Measurements from ENCODE around the gene FKBP8. TPM values are rescaled to one million over a fixed set of nuclear protein-coding genes. Genes with fewer than 3 reads are reported as not detected.

Gene FKBP8
- total RNA-seq, 1 donor from 2014 or later, result 86.4 TPM

DNA sequence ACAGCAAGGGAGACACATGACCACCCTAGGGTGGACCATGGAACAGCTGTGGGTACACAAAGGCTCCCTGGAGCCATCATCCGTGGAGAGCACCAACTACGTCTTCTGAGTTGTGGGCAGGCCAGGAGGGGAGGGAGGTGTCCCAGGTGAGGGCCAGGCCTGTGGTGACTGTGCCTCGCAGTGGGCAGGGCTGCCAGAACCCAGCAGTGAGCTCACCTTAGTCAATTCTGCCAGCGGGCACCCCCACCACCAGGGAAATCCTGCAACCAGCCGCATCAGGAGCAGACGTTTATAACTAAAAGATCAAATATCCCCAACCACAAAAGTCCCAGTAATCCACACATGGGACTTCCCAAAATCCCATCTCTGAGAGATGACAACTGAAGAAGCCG lies 41.1 kb downstream of the FKBP8 start:
- DNase-seq, result no peak

DNA sequence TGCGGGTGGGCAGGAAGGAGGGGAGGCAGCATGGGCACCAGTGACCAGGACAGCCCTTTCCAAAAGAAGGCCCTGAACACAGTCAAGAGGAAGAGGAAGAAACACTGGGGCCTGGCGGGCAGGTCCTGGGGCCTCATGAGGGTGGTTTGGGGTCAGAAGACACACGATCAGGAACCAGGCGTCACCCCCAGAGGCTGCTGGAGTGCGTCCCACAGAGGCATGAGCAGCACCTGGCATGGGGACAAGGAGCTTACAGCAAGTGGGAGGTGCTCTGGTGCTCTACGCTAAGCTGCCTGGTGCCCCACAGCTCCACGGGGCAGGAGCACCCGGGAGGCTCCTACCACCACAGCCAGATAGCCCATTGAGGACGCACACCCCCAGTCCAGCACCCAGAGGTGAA lies 41.5 kb downstream of the FKBP8 start:
- no peak for DNase-seq

DNA sequence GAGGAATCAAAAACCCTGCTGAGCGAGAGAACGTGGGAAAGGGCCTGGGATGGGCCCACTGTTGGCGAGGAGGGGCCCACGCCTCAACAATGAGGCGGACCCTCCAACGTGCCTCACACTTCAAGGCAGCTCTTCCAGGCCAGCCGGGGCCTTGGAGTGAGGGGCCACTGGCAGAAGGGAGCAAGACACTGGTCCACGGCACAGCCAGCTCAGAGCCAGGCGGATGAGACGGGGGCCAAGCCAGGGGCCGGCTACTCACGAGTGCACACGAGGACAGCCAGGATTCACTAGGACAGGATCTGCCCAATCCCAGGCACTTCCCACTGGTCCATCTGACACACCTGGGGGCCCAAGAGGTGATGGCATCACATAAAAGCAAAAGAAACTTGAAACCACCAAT lies 42.0 kb downstream of the FKBP8 start:
- no peak for DNase-seq

DNA sequence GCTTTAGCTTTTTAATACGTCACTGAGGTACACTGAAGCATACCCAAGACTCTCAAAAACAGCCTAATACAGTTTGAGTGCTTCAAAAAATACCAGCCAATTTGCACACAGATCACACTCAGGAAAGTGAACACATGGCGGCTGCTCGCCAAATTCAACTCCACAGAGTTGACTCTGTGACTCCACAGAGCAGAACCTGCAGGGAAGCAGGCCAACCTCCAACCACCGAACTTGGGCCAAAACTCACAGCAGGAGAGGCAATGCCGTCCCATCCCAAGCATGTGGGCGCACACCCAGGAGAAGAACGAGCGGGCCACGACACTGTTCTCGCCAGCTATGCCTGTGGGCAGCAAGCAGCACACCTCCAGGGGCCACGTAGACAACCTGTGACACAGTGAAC lies 42.6 kb downstream of the FKBP8 start:
- DNase-seq, result no peak

DNA sequence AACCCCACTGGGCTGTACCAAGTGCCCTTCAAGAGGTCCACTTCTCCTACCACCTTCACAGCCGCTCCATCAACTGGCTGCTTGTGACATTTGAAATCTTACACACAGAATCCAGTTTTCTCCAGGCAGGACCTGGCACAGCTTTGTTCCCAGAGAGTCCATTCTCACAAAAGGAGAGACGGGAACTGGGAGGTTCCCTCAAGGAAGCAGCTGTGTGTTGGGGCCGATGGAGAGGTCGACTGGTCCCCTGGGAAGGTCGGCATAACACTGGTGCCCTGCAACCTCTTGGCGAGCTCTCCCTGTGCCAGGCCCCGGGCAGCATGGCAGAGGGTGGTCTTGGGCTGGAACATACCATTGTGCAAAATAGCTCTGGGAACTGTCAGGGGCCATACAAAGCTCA lies 43.0 kb downstream of the FKBP8 start:
- DNase-seq, result no peak

DNA sequence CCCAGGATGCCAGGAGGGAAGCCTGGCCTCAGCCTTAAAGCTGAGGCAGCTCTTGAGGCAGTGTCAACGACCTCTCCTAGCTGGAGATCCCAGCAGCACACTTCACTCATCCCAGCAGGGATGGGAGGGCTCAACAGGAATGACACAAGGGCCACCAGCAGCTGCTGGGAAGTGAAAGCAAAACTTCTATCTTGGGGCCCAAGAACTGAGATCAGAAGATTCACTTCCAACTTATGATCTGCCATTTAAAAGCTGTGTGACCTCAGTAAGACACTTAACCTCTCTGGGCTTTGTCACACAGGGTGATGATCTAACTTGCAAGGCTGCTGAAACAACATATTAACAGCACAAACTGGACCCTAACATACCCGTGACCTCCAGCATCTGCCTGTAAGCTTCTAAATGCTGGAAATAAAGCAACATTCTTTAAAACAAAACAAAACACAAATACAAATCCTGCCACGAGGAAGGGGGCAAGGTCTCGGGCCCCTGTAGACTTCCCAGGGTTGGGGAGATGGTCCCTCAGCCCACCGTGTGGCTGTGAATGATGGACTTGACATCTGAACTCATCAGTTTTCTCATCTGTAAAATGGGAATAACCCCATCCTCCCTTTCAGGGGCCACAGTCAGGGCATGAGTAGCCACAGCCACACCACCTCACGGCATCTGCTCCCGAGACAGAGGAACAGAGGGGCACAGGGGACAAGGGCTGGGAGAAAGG lies 44.2 kb downstream of the FKBP8 start:
- no peak for DNase-seq

DNA sequence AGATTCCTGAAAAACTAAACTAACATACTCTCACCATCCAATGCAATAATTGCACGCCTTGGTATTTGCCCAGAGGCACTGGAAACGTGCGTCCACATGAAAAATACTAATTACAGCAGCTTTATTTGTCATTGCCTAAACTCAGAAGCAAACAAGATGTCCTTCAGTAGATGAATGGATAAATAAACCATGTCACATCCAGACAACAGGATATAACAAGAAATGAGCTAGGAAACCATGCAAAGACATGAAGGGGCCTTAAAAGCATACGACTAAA lies 46.5 kb downstream of the FKBP8 start:
- DNase-seq, result no peak

DNA sequence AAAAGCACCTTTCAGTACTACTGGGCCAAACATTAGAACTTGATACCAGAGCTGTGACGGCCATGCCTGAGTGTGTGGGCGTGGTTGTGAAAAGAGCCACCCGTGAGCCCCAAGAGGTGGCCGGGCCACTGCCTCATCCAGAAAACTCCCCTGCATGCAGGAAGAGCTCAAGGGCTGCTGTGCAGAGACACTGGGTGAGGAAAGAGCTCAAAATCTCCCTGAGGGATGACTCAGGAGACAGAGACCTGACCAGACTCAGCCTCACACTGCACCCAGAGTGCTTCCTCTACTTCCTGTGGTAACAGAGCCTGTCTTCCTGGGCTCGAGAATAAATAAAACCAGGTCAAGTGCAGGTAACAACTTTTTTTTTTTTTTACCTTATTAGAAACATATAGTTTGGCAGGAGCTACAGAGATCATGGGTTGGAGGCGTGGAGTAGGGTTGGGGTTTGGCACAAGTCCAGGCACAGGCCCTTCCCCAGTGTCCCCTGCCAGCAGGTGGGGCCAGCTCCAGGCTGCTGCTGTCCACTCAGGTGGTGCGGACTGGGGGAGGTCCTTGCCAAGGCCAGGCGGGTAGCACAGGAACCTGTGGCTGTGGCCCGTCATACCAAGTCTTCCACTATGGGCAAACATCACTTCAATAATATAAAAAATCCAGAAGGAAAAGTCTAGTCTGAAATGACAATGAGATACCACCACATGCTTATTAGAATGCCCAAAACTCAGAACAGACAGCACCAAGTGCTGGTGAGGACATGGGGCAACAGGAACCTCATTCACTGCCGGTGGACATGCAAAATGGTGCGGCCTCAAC lies 47.0 kb downstream of the FKBP8 start:
- no peak for DNase-seq

DNA sequence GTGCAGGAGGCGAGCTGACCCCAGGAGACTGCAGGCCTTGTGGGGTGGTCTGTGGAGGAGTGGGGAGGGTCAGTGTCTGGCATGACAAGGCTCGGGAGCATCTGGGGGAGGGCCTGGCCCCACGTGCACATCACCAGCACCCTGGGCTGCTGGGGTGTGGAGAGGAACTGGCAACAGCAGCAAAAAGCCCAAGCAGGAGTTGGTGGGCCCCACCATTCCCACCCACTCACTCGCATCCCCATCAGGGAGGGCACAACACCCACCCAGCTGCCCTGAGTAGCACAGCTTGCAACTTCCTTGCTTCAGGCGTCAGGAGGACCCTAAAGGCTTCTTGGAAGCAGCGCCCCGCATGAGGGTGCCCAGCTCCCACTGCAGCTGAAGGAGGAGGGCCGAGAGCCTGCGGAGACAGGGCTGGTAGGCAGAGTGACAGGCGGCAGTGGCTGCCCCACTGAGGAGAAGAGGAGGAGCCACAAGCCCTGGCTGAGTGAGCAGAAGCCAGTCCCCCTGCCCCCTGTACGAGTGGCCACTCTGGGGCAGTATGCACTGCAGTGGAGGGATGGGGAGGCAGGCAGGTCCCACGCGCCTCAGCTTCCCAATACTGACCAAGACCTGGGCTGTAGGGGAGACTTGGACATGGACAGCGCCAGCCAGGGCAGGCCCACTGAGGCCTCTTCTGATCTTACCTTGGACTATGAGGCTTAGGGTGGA lies 48.0 kb downstream of the FKBP8 start:
- DNase-seq, result no peak

DNA sequence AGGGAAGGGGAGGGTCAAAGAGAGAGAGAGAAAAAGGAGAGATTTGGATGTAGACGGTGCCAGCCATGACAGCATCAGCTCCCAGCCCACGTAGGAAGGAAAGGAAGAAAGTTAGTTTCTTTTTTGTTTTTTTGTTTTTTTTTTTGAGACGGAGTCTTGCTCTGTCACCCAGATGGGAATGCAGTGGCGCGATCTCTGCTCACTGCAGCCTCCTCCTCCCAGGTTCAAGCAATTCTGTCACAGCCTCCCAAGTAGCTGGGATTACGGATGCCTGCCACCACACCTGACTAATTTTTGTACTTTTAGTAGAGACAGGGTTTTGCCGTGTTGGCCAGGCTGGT lies 49.1 kb downstream of the FKBP8 start:
- no peak for DNase-seq

DNA sequence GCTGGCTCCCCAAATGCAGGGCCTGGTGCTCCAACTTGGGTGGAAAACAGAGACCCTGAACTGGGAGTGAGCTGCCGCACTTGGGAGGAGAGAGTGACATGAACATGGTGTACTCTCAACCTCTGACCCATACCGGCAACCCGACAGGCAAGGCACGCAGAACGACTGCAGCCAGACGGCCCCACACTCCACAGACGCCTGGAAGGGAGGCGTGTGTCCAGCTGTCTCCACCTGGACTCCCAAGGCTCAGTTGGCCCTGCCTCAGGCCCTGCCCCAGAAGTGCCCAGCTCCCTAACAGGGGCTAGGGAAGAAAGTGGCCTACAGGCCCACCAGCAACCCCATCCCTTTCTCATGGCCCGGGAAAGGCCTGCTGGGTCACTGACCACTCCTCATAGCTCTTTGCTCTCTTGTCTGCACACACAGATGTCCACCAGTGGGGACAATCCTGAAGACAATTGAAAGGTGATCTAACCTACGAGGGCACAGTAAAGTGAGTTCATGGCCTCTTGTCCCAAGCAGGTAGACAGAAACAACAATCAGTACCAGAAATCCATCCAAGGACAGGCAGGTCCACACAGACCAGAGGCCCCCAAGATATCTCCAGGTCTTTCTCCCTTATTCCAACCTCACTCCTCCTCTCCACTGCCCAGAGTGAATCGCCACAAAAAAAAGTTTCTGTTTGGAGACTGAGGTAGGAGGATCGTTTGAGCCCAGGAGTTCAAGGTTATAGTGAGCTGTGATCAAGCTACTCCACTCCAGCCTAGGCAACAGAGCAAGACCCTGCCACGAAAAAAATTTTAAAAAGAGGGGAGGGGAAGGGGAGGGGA lies 49.7 kb downstream of the FKBP8 start:
- no peak for DNase-seq

DNA sequence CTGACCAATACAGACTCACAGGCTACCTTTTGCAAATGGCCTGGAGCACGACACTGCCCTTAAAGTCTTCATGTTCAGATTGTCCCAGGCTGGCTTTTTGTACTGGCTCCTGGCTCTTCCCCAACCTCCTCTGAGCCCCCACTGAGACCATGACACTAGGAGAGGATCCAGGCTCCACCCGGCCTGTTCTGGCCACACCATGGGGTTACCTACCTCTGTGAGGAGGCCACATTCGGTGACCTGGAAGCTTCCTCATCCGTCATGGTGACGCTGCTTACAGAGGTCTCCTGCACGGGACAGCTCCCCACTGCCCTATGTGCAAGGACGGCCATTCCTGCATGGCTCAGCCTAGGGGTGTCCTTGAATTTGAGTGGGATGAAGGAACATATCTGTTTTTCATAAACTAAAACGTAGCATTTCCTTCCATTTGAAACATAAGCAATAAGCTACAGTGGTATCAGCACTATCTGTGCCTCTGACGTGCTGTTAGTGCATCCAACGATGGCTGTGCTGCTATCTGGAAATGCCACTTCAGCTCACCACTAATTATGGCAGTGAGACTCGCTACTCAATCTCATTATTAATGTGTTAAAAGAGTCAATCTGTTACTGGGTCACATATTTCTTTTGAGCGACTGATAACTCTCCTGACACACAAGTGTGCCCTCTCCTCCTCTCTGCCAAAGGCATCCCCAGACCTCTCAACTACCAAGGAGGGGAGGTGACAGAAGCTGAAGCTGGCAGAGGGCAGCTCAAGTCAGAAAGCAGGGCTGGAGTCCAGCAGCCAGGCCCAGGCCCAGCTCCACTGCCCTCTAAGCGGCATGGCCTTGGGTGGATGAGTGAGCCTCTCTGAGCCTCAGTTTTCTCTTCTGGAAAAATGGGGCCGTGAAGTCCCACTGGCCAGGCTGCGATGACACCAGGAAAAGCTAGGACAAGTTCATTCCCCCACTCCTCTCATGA lies 51.1 kb downstream of the FKBP8 start:
- no peak for DNase-seq

DNA sequence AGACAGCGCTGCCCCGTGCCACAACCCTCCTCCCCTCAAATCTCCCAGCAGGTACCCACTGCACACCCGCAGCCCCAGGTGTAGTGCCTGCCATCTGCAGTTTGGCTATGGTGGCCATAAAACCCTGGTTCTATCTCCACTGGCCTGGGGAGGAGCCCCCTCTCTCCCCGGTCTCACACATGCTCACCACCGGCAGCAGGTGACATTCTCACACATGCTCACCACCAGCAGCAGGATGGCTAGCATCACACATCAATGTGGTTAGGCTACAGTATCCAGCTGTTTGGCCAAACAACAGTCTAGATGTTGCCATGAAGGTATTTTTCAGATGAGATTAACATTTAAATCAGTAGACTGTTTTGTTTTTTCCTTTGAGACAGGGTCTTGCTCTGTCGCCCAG lies 52.6 kb downstream of the FKBP8 start:
- DNase-seq, result no peak

DNA sequence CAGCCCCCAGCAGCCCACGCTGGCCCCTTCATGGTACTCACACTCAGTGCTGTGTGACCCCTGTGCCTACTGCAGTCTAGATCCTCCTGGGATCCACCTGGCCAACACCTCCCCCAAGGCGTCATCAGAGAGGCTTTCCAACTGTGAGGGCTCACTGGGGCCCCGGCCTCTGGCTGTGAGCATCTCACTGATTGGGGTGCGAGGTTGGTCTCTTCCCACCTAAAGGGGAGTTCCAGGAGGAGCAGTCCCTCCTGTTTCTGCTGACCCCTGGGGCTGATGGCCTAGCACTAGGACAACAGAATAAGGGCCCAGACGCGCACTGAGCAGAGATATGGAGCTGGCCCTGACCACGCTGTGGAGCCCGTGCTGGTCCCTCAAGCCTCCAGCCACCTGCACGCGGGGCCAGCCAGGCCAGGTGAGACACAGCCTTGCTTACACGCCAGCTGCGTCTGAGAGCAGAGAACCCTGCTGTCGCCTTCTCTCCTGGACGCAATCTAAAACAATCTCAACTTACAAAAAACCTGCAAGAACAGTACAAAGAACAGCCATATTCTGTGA lies 53.7 kb downstream of the FKBP8 start:
- no peak for DNase-seq

DNA sequence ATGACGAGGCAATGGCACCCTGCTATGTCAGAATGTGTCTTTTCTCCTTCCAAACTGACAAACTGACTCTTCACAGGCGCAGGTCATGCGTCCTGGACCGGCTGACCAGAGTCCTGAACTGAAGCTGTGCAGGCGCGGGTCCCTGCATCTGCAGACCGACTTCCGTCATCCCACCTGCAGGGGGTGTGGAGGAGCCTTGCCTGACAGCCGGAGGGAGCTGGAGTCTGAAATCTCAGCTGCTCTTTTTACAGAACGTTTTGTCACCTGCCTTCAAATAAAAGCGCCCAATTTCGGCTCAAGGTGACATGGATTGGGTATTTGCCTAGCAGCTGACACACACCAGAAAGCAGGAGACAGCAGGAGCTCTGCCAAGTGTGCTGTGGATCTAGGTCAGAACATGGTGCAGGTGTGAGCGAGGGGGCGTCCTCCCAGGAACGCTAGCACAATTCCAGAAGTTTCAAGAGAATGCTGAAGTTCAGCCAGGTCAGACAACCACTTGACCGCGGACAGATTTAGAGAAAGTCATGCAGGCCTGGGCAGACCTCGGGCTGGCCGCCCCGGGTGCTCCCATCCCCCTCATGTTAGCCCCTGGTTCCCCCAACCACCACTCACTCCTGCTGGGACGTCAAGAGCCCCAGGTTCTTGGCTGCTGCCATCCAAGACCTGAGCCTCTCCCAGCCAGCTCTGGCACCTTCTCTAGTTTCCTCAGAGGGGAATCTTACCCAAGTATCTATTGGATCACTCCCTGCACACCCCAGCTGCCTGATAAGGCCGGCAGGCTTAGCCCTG lies 54.3 kb downstream of the FKBP8 start:
- no peak for DNase-seq

DNA sequence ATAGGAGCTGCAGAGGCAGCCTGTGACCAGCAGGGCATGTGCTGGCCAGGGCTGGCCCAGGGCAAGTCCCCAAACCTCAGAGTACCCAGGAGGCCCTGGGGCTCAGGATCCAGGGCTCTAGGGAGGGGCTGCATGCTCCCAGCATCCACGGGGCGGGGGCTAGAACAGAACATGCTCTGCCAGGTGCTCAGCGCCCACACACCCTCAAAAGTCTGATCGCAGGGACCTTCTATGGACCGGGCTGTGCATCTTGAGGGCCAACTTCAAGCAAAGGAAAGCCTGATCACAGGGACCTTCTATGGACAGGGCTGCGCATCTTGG lies 55.0 kb downstream of the FKBP8 start:
- DNase-seq, result no peak

DNA sequence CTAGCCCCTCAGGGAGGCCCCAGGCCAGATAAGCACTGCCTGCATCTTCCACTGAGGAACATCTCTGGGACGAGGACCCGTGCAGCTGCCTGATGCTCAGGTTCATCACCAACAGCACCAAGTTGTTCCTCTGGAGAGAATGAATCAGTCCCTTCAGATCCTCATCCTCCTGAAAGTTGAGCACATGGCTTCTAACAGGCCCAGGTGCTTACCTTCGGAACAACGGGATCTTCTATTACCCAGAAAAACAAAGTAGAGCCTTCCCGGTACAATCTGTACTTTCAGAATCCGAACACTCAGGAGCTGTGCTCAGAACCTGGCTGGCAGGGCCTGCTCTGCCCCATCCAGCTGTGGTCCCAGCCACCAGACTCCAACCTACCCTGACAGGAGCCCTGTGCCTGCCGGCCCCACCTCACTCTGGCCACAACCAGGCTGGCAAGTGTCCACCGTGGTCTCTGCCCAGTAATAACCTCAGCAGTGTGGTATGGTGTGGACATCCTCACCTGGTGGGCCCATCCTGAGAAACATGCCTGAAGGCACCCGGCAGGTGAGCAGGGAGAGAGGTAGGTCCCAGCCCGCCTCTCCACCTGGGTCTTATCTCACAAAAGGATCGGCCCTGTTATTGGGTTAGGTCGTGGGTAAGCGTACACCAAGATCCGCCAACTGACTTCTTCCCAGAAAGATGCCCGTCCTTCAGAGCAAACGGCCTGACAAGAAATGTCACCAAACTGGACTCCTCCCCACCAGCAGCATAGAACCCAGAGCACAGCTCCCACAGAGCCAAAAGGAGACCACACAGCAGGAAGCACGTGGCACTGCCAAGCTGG lies 55.6 kb downstream of the FKBP8 start:
- DNase-seq, result no peak

DNA sequence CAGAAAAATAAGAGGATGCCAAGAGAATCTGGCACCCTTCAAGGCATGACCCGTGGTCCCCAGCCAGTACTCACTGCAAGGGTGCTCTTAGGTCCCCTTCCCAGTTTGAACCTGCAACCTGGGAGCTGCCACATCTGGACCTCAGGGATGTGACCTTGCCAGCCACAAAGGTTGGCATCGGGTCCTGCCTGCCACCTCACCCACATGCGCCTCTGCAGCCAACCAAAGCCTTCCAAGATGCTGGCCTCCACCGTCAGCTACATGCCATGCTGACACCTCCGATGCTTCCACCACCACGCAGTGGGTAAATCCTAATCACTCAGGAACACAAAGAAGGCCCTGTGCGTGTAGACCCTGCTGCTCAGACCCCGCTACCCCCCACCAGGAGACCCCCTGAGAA lies 56.6 kb downstream of the FKBP8 start:
- DNase-seq, result no peak

DNA sequence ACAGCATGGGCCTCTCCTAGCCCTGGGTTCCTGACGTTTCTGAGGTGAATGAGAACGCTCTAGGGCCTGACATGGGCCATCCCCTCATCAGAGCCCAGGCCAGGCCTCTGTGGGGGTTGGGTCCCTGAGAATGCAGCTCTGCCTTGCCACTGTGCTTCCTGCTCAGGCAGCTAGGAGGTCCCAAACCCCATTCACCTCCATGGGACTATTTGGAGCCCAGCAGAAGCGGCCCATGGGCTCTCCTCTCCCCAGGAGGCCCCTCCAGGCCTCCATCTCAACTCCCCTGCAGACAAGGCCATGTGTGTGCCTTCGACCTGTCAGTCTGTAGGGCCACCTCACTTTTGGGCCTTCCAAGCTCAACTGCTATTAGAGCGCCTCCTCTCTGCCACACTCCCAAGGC lies 58.4 kb downstream of the FKBP8 start:
- no peak for DNase-seq

Measured in skin of body (tissue), 2 donors.